RWPE1 (cell line): ENCODE measurements around the gene GAB2.
A peak's percentile ranks its signal among the peaks of the same experiment; 100 is the strongest.

Source experiments
- CTCF ChIA-PET: fragments of 350-600 bp; sonication (Branson Sonifier 250); formaldehyde crosslinking; extraction: SDS; loops from one replicate; lab custom pipeline; 2021; lab: Yijun Ruan, JAX
- POLR2A ChIA-PET: fragments of 400-600 bp; formaldehyde crosslinking; extraction: SDS; loops from one replicate; lab custom pipeline; 2020; ENCODE audit warnings: antibody characterized with exemption; ENCODE audit not compliant: low non-redundant PET; lab: Yijun Ruan, JAX
- DNase-seq: peaks from one replicate; pipeline ENCODE4 v3.0.0; 2012; ENCODE audit warnings: low spot score
- H3K27ac ChIP-seq: fragments of 450-650 bp; 2 replicates; pipeline ENCODE4 v1.5.1; 2017
- CTCF ChIP-seq: fragments of 450-650 bp; conservative IDR thresholded peaks from 2 replicates; pipeline ENCODE4 v1.5.1; 2017; ENCODE audit warnings: low read depth, mild to moderate bottlenecking

The GAB2 gene

DNA sequence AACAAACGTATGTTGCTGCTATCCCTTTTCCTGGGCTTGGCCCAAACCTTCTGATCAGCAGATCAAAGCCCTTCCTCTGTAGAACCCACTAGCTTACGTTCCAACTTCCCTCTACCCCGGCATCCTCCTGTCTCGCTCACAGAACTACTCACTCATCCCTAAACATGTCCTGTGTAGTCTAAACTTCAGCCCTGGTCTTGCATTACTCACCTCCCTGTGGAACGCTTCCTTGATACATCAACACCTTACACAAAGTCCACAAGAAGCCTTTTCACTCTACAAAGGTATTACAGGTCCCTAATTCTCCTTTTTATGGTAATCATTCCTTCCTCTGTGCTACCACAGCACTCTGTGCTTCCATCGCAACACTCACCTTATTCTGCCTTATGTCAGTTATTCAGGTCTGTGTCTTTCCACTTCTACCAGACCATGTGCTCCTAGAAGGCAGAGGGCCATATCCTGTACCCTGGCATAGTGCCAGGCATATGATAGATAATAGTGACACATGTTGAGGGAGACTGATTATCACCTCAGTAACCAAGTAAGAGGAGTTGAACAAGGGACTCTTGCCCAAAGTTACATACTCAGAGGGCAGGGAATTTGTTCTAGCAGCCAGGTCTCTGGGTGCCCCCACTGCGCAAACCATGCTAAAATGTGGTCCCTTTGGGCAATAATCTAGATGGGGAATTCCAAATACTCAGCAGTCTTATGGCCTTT lies 187.3 kb downstream of the GAB2 start:
- ChIA-PET CTCF (no interaction called here), POLR2A (no interaction called here)
- H3K27ac ChIP-seq = no peak overlapping the region
- no peak for DNase-seq
- TF ChIP-seq CTCF = no peak

DNA sequence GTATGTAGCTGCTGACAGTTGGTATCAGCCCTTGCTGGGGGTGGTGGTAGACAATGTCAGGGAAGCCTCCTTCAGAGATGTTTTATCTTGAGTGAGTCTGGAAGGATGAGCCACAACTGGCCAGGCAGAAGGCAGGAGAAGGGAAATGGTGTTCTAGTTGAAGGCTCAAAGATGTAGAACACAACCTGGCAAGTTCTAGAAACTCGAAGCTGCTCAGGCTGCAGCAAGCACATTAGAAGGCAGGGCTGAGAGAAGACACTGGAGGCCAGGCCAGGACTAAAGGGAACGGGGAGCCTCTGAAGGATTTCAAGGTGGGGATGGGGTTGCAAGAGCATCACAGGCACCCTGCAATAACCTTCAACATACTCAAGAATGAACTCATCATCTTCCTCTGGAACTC lies 188.5 kb downstream of the GAB2 start:
- ChIA-PET POLR2A (no interaction called here), CTCF (interaction anchor here (3.5 kb wide), 1 partner anchor 336 kb away, joined by 21 read pairs; no protein-coding TSS in a partner anchor)
- no peak for DNase-seq
- H3K27ac ChIP-seq = no peak overlapping the region
- TF ChIP-seq CTCF = no peak

GRCh38 chr11:78228467-78228866 lies 189.2 kb downstream of the GAB2 start:
- ChIA-PET CTCF (interaction anchor here (0.6 to 3.5 kb wide), 6 partner anchors 50 to 336 kb away, joined by 3 to 21 read pairs (median 4); no protein-coding TSS in a partner anchor), POLR2A (no interaction called here)

GRCh38 chr11:78227921-78228320 lies 189.7 kb downstream of the GAB2 start:
- no peak overlapping the region for H3K27ac ChIP-seq
- POLR2A ChIA-PET = no interaction called here
- DNase-seq = no peak
- no peak for TF ChIP-seq CTCF
- CTCF ChIA-PET = interaction anchor here (0.6 to 3.5 kb wide), 6 partner anchors 51 to 437 kb away, joined by 3 to 21 read pairs (median 4); no protein-coding TSS in a partner anchor

More at GRCh38 chr11:78228467-78228866, 189.2 kb downstream of the GAB2 start:
- DNase-seq = peak; percentile 64
- TF ChIP-seq CTCF = peak; percentile 47
- H3K27ac ChIP-seq = no peak overlapping the region

DNA sequence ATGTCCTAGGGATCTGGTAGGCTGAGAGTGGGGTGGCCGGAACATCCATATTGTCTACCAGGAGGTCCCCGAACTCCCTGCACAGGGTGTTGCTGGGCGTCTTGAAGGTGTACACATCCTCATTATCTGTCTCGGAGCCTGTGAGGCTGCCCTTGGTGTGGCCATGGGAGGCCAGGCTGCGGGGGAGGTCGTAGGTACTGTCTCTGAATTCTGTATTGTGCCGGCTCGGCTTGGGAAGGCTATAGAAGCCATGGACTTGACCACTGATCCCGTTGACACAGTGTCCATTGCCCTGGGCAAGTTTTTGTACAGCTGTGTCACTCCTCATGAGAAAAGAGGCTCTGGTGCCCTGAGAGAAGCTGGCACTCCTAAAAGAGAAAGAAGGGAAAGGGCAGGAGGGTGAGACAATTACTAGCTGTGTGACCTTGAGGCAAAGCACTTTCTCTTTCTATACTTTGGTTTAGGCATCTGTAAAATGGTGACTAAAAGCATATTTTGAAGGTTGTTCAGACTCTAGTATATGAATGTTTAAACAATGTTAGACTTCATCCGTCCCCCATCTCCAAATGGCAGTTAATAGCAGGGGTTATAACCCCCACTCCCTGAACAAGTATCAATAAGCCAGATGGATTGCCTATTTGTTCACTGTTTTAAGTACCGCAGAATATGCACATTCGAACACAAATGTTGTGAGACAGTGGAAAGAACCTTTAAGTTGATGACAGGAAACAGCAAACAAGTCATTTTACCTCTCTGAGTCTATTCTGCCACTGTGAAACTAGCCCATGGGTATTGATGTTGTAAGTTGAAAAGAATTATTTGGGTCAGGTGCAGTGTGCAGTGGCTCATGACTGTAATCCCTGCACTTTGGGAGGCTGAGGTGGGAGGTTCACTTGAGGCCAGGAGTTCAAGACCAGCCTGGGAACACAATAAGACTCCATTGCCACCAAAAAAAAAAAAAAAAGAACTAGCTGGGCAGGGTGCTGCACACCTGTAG lies 190.6 kb downstream of the GAB2 start:
- TF ChIP-seq CTCF = no peak
- no peak for DNase-seq
- H3K27ac ChIP-seq = no peak overlapping the region
- ChIA-PET POLR2A (no interaction called here), CTCF (interaction anchor here (0.7 to 3.5 kb wide), 2 partner anchors 338 to 436 kb away, joined by 3 to 21 read pairs; no protein-coding TSS in a partner anchor)

- POLR2A ChIA-PET = no interaction called here
- CTCF ChIA-PET = interaction anchor here (0.9 kb wide), 1 partner anchor 339 kb away, joined by 4 read pairs; no protein-coding TSS in a partner anchor
- no peak for TF ChIP-seq CTCF
- H3K27ac ChIP-seq = no peak overlapping the region
- no peak for DNase-seq
Measured at GRCh38 chr11:78224906-78225420, 192.7 kb downstream of the GAB2 start.
